ENCODE data around the gene CACNG7. TPM values are rescaled to one million over a fixed set of nuclear protein-coding genes. Genes with fewer than 3 reads are reported as not detected.

CACNG7 gene
- total RNA-seq, 1 experiment from 2014 or later = not detected

DNA sequence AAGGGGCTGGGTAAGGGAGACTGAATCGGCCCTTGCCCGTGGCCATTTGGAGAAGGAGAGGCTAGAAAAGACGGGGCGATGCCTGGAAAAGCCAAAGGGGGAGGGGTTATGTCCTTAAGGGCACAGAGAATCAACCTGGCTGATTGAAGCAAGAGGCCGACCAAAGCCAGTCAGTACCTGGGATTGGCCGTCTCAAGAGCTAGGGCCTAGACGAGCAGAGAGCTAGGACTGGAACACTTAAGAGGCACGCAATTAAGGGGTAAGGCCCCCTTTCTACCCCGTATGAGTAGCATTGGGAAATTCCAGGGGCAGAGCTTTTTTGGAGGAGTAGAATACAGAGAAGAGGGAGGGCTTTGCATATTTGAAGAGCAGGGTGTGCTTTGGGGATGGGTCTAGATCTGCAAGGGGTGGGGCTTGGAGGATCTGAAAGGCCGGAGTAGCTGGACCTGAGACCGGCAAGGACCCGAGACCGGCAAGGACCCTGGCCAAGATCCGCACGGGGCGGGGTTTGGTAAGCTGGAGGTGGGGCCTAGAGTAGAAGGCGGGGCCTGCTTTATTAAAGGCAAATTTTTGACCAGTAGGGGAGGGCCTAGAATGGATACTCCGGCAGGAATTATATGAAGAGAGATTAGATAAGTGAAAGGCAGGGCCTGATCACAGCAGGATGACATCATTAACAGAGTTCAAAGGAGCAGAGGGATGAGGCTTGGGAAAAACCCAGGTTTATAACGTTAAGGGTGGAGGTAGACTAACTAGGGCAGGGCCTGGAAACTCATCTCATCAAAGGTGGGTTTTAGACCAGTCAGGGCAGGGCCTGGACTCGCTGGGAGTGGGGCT, 71.7 kb downstream of the CACNG7 start:
- no peaks in the 10 kb centered on the region for H3K4me1 ChIP-seq
- Mint-ChIP-seq H3K4me1 (ENCODE audit: low read depth, unreplicated experiment) (no peaks in the 10 kb centered on the region), H3K27ac (ENCODE audit: unreplicated experiment) (no peak overlapping the region), H3K9me3 (ENCODE audit: unreplicated experiment) (peaks cover 22% of the 10 kb centered on the region), H3K27me3 (ENCODE audit: insufficient read depth, unreplicated experiment) (no peaks in the 10 kb centered on the region), H3K4me3 (ENCODE audit: unreplicated experiment) (peak overlapping the region; percentile 32), H3K36me3 (ENCODE audit: insufficient read depth, unreplicated experiment) (no peaks in the 10 kb centered on the region)
- DNase-seq = no peak
- intact Hi-C loops (cut with micrococcal nuclease; ENCODE audit: unreplicated experiment) = no loop called here
- no peaks in the 10 kb centered on the region for H3K27me3 ChIP-seq (replicated peaks; ENCODE audit: control insufficient read depth, insufficient read depth, low read length)
- H3K36me3 ChIP-seq (ENCODE audit: control insufficient read depth, insufficient read depth, low read length) = no peaks in the 10 kb centered on the region
- ChIA-PET POLR2A (no interaction called here), CTCF (no interaction called here)
- no TSS peak for BruUV-seq (replicated peaks)
- TF ChIP-seq, protein P1, sequence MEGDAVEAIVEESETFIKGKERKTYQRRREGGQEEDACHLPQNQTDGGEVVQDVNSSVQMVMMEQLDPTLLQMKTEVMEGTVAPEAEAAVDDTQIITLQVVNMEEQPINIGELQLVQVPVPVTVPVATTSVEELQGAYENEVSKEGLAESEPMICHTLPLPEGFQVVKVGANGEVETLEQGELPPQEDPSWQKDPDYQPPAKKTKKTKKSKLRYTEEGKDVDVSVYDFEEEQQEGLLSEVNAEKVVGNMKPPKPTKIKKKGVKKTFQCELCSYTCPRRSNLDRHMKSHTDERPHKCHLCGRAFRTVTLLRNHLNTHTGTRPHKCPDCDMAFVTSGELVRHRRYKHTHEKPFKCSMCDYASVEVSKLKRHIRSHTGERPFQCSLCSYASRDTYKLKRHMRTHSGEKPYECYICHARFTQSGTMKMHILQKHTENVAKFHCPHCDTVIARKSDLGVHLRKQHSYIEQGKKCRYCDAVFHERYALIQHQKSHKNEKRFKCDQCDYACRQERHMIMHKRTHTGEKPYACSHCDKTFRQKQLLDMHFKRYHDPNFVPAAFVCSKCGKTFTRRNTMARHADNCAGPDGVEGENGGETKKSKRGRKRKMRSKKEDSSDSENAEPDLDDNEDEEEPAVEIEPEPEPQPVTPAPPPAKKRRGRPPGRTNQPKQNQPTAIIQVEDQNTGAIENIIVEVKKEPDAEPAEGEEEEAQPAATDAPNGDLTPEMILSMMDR (IDR thresholded peaks at IDR 0.05; ENCODE audit: insufficient read depth in 1 of 2, low read depth in 1 of 2, low read length in 1 of 2, severe bottlenecking in 1 of 2, unreplicated experiment in 1 of 2) = no peak
- H3K9me3 ChIP-seq = no peaks in the 10 kb centered on the region
- H3K4me3 ChIP-seq (ENCODE audit: low read depth, low read length) = no peak overlapping the region

DNA sequence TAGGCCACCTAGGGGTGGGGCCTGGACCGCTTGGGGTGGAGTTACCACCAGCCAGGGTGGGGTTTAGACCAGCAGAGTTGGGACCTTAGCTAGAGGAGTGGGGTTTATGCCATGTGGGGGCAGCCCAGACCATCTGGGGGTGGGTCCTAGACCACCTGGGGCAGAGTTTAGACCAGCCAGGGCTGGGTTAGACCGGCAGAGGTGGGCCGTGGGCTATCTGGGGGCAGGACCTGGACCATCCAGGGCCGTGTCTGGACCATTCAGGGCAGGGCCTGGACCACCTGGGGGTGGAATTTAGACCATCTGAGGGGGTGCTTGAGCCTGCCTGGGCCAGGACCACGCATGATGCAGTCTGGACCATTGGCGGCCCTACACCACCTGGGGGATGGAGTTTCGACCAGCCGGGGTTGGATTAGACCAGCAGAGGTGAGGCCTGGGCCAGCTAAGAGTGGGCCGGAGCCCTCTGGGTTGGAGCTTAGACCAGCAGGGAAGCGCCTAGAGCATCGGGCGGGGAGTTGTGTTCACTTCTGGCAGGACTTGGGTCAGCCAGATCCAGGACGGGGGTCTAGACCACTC, 72.4 kb downstream of the CACNG7 start:
- no peaks in the 10 kb centered on the region for H3K27me3 ChIP-seq (replicated peaks; ENCODE audit: control insufficient read depth, insufficient read depth, low read length)
- no peaks in the 10 kb centered on the region for H3K36me3 ChIP-seq (ENCODE audit: control insufficient read depth, insufficient read depth, low read length)
- ChIA-PET CTCF (no interaction called here), POLR2A (no interaction called here)
- Mint-ChIP-seq H3K36me3 (ENCODE audit: insufficient read depth, unreplicated experiment) (no peaks in the 10 kb centered on the region), H3K9me3 (ENCODE audit: unreplicated experiment) (peaks cover 22% of the 10 kb centered on the region), H3K27me3 (ENCODE audit: insufficient read depth, unreplicated experiment) (no peaks in the 10 kb centered on the region), H3K4me1 (ENCODE audit: low read depth, unreplicated experiment) (no peaks in the 10 kb centered on the region), H3K4me3 (ENCODE audit: unreplicated experiment) (no peak overlapping the region), H3K27ac (ENCODE audit: unreplicated experiment) (no peak overlapping the region)
- no peaks in the 10 kb centered on the region for H3K9me3 ChIP-seq
- TF ChIP-seq, protein P1 (IDR thresholded peaks at IDR 0.05; ENCODE audit: insufficient read depth in 1 of 2, low read depth in 1 of 2, low read length in 1 of 2, severe bottlenecking in 1 of 2, unreplicated experiment in 1 of 2) = no peak
- no peaks in the 10 kb centered on the region for H3K4me1 ChIP-seq
- H3K4me3 ChIP-seq (ENCODE audit: low read depth, low read length) = no peak overlapping the region
- DNase-seq = no peak
- no TSS peak for BruUV-seq (replicated peaks)
- intact Hi-C loops (cut with micrococcal nuclease; ENCODE audit: unreplicated experiment) = no loop called here

DNA sequence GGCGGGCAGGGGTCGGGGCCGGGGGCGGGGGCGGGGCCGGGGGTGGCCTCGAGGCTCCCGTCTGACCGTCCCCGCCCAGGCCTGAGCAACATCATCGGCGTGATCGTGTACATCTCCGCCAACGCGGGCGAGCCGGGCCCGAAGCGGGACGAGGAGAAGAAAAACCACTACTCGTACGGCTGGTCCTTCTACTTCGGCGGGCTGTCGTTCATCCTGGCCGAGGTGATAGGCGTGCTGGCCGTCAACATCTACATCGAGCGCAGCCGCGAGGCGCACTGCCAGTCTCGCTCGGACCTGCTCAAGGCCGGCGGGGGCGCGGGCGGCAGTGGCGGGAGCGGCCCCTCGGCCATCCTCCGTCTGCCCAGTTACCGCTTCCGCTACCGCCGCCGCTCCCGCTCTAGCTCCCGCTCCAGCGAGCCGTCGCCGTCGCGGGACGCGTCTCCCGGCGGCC, 72.9 kb downstream of the CACNG7 start:
- CTCF ChIA-PET = no interaction called here
- no peak overlapping the region for H3K27ac Mint-ChIP-seq (ENCODE audit: unreplicated experiment)
- Histone ChIP-seq H3K27me3 (replicated peaks; ENCODE audit: control insufficient read depth, insufficient read depth, low read length) (no peaks in the 10 kb centered on the region), H3K9me3 (no peaks in the 10 kb centered on the region), H3K4me3 (ENCODE audit: low read depth, low read length) (no peak overlapping the region), H3K4me1 (no peaks in the 10 kb centered on the region), H3K36me3 (ENCODE audit: control insufficient read depth, insufficient read depth, low read length) (no peaks in the 10 kb centered on the region)
- TF ChIP-seq, protein P1 (IDR thresholded peaks at IDR 0.05; ENCODE audit: insufficient read depth in 1 of 2, low read depth in 1 of 2, low read length in 1 of 2, severe bottlenecking in 1 of 2, unreplicated experiment in 1 of 2) = no peak
- H3K4me3 Mint-ChIP-seq (ENCODE audit: unreplicated experiment) = no peak overlapping the region
- intact Hi-C loops (cut with micrococcal nuclease; ENCODE audit: unreplicated experiment) = no loop called here
- peaks cover 22% of the 10 kb centered on the region for H3K9me3 Mint-ChIP-seq (ENCODE audit: unreplicated experiment)
- POLR2A ChIA-PET = no interaction called here
- H3K4me1 Mint-ChIP-seq (ENCODE audit: low read depth, unreplicated experiment) = no peaks in the 10 kb centered on the region
- no peak for DNase-seq
- no peaks in the 10 kb centered on the region for H3K36me3 Mint-ChIP-seq (ENCODE audit: insufficient read depth, unreplicated experiment)
- BruUV-seq (replicated peaks) = no TSS peak
- H3K27me3 Mint-ChIP-seq (ENCODE audit: insufficient read depth, unreplicated experiment) = no peaks in the 10 kb centered on the region

All from Caco-2 (cell line).